Measurements from ENCODE around the gene MASP1. TPM values are rescaled to one million over a fixed set of nuclear protein-coding genes. Genes with fewer than 3 reads are reported as not detected.

The MASP1 gene
- total RNA-seq, 2 donors from 2014 or later: 0.52 to 11.1 TPM

- no peak for DNase-seq
- no peak overlapping the region for H3K27ac ChIP-seq
- no peaks in the 10 kb centered on the region for H3K9me3 ChIP-seq
- TF ChIP-seq, protein P1, sequence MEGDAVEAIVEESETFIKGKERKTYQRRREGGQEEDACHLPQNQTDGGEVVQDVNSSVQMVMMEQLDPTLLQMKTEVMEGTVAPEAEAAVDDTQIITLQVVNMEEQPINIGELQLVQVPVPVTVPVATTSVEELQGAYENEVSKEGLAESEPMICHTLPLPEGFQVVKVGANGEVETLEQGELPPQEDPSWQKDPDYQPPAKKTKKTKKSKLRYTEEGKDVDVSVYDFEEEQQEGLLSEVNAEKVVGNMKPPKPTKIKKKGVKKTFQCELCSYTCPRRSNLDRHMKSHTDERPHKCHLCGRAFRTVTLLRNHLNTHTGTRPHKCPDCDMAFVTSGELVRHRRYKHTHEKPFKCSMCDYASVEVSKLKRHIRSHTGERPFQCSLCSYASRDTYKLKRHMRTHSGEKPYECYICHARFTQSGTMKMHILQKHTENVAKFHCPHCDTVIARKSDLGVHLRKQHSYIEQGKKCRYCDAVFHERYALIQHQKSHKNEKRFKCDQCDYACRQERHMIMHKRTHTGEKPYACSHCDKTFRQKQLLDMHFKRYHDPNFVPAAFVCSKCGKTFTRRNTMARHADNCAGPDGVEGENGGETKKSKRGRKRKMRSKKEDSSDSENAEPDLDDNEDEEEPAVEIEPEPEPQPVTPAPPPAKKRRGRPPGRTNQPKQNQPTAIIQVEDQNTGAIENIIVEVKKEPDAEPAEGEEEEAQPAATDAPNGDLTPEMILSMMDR (IDR thresholded peaks at IDR 0.05): no peak
- intact Hi-C loops (cut with DNase I): no loop called here
- no peaks in the 10 kb centered on the region for H3K27me3 ChIP-seq
- H3K36me3 ChIP-seq: no peaks in the 10 kb centered on the region
- no peaks in the 10 kb centered on the region for H3K4me1 ChIP-seq
- no peak overlapping the region for H3K9ac ChIP-seq (ENCODE audit: low read depth in 2 of 2, low read length in 2 of 2)
- no peak overlapping the region for H3K4me3 ChIP-seq
Observed at GRCh38 chr3:187295316-187296034, 3.9 kb upstream of the MASP1 start.

DNA sequence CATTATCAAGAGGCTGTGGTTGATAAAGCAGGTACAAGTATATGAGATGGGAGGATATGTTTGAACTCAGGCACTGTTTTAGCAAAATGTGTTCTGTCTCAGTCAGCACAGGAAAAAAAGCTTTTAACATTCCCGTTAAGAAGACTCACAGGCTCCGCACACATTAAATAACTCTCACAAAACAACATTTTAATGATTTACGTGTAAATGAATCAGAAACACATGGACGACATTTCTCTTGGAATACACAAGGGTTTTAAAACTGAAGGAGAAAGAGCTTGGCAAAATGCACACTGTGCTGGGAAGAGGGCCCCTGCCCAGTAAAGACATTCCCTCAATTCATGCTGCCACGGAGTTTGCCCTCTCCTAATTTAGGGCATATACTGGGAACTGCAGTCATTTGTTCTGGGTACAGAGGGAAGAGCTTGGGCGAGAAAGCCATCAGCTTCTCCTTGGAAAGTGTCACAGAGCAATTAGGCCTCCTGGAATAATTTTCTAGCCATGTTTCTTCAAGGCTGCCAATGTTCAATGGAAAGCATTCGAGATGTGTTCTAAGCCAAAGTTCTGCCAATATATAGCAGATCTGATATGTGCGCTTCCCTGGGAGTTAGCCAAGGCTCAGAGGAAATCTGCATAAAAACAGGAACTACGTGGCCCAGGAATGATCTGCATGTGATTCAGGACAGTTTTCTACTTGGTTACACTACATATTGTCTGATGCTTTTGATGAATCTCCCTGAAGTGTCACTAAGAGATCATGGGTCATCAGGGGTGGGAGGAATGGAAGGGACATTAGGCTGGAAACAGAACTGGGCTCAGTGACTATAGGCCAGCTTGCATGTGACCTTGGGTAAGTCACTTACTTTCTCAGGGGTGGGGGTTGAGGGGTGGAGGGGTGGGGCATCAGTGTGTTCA lies 2.2 kb upstream of the MASP1 start:
- Histone ChIP-seq H3K27ac (no peak overlapping the region), H3K36me3 (no peaks in the 10 kb centered on the region), H3K4me1 (no peaks in the 10 kb centered on the region), H3K27me3 (no peaks in the 10 kb centered on the region), H3K9me3 (no peaks in the 10 kb centered on the region), H3K4me3 (no peak overlapping the region), H3K9ac (ENCODE audit: low read depth in 2 of 2, low read length in 2 of 2) (no peak overlapping the region)
- no peak for DNase-seq
- intact Hi-C loops (cut with DNase I): no loop called here
- TF ChIP-seq, protein P1 (IDR thresholded peaks at IDR 0.05): no peak

DNA sequence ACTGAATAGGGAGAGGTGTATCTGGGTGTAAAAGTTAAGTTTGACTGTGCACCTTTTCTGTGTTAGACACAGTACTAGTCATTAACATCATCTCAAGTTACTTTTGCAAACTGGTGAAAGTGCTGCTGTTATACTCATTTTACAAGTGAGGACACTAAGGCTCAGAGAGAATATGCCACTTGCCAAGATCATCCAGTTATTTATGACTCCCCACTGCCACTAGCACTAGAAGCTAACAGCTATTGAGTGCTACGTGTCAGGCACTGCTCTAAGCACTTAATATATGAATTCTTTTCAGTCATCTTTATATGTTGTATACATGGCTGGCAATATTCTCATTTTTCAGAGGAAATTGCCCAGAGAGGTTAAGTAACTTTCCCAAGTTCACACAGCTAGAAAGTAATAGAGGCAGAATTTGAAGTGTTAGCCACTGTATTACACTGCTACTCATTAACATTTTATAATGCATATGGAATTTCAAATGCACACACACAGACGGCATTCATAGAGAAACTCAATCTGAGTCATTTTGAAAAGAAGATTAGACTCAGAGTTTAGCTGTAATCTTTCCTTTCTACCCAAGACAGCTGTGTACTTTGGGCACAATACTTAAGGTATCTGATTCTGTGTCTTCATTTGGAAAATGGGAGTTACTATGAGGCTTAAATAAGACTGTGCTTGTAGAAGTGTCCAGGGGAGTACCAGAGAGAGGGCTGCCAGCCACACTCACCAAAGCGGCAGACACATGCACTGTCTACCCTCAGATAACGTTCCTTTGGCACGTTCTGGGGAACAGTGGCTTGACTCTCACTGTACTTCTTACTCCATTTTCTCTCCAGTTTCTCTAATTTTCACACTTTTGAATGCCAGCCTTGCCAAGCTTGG lies 1.3 kb upstream of the MASP1 start:
- H3K9me3 ChIP-seq: no peaks in the 10 kb centered on the region
- TF ChIP-seq, protein P1 (IDR thresholded peaks at IDR 0.05): no peak
- no peak overlapping the region for H3K4me3 ChIP-seq
- intact Hi-C loops (cut with DNase I): no loop called here
- H3K36me3 ChIP-seq: no peaks in the 10 kb centered on the region
- DNase-seq: no peak
- no peaks in the 10 kb centered on the region for H3K4me1 ChIP-seq
- H3K9ac ChIP-seq (ENCODE audit: low read depth in 2 of 2, low read length in 2 of 2): no peak overlapping the region
- H3K27ac ChIP-seq: no peak overlapping the region
- no peaks in the 10 kb centered on the region for H3K27me3 ChIP-seq

DNA sequence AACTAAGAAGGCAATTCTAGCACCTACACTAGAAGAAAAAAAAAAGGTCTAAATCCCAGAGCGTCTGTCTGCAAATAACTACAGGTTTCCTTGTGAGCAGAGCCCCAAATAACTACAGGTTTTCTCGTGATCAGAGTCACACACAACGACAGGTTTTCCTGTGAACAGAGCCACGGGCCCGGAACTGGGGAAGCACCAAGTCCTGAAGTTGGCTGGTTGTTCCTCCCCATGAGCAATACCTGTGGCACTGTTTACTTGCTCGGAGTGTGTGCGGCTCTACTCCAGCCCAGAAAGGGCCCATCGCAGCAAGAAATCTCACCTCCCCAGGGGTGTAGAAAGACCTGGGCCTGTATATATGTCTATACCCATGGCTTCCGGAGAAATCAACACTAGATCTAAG lies 644 bp upstream of the MASP1 start:
- H3K27ac ChIP-seq: no peak overlapping the region
- H3K27me3 ChIP-seq: no peaks in the 10 kb centered on the region
- intact Hi-C loops (cut with DNase I): no loop called here
- H3K9ac ChIP-seq (ENCODE audit: low read depth in 2 of 2, low read length in 2 of 2): no peak overlapping the region
- no peaks in the 10 kb centered on the region for H3K36me3 ChIP-seq
- no peak for DNase-seq
- H3K4me1 ChIP-seq: no peaks in the 10 kb centered on the region
- no peaks in the 10 kb centered on the region for H3K9me3 ChIP-seq
- TF ChIP-seq, protein P1 (IDR thresholded peaks at IDR 0.05): no peak
- no peak overlapping the region for H3K4me3 ChIP-seq

GRCh38 chr3:187291001-187291511 lies 481 bp downstream of the MASP1 start:
- no peak overlapping the region for H3K9ac ChIP-seq (ENCODE audit: low read depth in 2 of 2, low read length in 2 of 2)
- H3K9me3 ChIP-seq: no peaks in the 10 kb centered on the region
- H3K4me3 ChIP-seq: peak overlapping the region; percentile 13
- H3K27ac ChIP-seq: peak overlapping the region; percentile 36
- H3K4me1 ChIP-seq: no peaks in the 10 kb centered on the region
- no peaks in the 10 kb centered on the region for H3K36me3 ChIP-seq
- DNase-seq: no peak
- TF ChIP-seq, protein P1 (IDR thresholded peaks at IDR 0.05): no peak
- no peaks in the 10 kb centered on the region for H3K27me3 ChIP-seq
- intact Hi-C loops (cut with DNase I): no loop called here
